Adrenal gland (tissue), 12 donors: ENCODE results near the gene IMMP2L. TPM values are rescaled to one million over a fixed set of nuclear protein-coding genes. Genes with fewer than 3 reads are reported as not detected.

Experiments
- DNase-seq, 7 donors: peaks; one replicate each; pipeline ENCODE4 v3.0.0-alpha.2; 2019 to 2020
- H3K27ac ChIP-seq, 5 donors: fragments of 200-600 bp; sonication (generic) in 4 of 5; 1 replicate in 3 of 5; 2 replicates in 2 of 5; pipeline versions ENCODE4 v1.5.1 to v1.8.0; 2016 to 2020; ENCODE audit warnings: mild to moderate bottlenecking in 1 of 5
- H3K27me3 ChIP-seq: fragments of 200-600 bp; 2 replicates; pipeline ENCODE4 v1.8.0; 2021
- H3K36me3 ChIP-seq, 2 donors: fragments of 200-600 bp; replicated peaks in 1 of 2; 1 replicate in 1 of 2; 2 replicates in 1 of 2; pipeline versions ENCODE4 v1.5.1 to v1.8.0; 2018 to 2022
- H3K4me1 ChIP-seq, 2 donors: fragments of 200-600 bp; replicated peaks in 1 of 2; 1 replicate in 1 of 2; 2 replicates in 1 of 2; pipeline versions ENCODE4 v1.5.1 to v1.8.0; 2018 to 2021
- H3K4me3 ChIP-seq, 4 donors: fragments of 200-600 bp; sonication (generic) in 3 of 4; one replicate each; pipeline ENCODE4 v1.5.1; 2016 to 2018
- H3K9me3 ChIP-seq, 3 donors: fragments of 200-600 bp; sonication (generic) in 1 of 3; replicated peaks in 1 of 3; 1 replicate in 2 of 3; 2 replicates in 1 of 3; pipeline versions ENCODE4 v1.5.1 to v1.8.0; 2016 to 2021
- POLR2A ChIP-seq, 2 donors: fragments of 450-650 bp; IDR thresholded peaks; one replicate each; pipeline ENCODE4 v1.6.1; 2017; ENCODE audit warnings: antibody characterized with exemption in 2 of 2, mild to moderate bottlenecking in 2 of 2, moderate library complexity in 1 of 2
- WGBS, 4 donors: extraction: QIAGEN DNeasy Blood & Tissue Kit in 2 of 4; methylation state at CpG; one replicate each; pipeline versions ENCODE4 v1.1.5 to v1.1.7; 2013 to 2017; 5-methylcytosine and 5-hydroxymethylcytosine counted together
- intact Hi-C, 2 donors: fragments of 100-400 bp; cut with DNase I; formaldehyde crosslinking; loops; one replicate each; pipeline versions ENCODE4 v1.14.1 to v1.15.0; 2022 to 2023
- polyA plus RNA-seq, 3 donors: library from polyadenylated mRNA; stranded (reverse); fragments of 200-250 nt in 2 of 3; fragments of 350-450 nt in 1 of 3; fragmentation: Illumina TruSeq in 1 of 3; extraction: RNeasy Lipid Tissue Mini Kit (QIAGEN cat#74804) in 1 of 3; gene quantifications; one replicate each; pipeline ENCODE4 v1.2.3, GENCODE V29; 2013 to 2014
- total RNA-seq, 9 donors: library from RNA; depleted of rRNA in 4 of 9; stranded (reverse); fragments of >200 nt in 4 of 9; fragments of 120-200 nt in 1 of 9; fragmentation: NEBNext Ultra II Directional in 1 of 9; extraction: Animal tissue kit (Norgen Biotek cat#: 25700) in 1 of 9; gene quantifications; one replicate each; pipeline versions ENCODE4 v1.1.0 to v1.2.4, GENCODE V29; 2013 to 2023
- TF ChIP-seq, protein P1 (sequence below), 6 experiments: fragments of 450-650 bp in 4 of 6; fragments of 200-600 bp in 2 of 6; sonication (generic) in 1 of 6; IDR thresholded peaks; 1 replicate in 5 of 6; 2 replicates in 1 of 6; pipeline versions ENCODE4 v1.5.1 to v1.8.0; 2016 to 2021; ENCODE audit warnings: antibody characterized with exemption in 6 of 6, mild to moderate bottlenecking in 2 of 6, moderate library complexity in 1 of 6
- donor health status: healthy with polysubstance abuse.
- donor health status: Bipolar disorder and iron deficiency.
- donor health status: DM: yes; HTN: yes; CAD: no.
- donor health status: DM: no; HTN: no; CAD: no.
- donor health status: DM: no; HTN: no; CAD: no.
- donor health status: DM: yes; HTN: yes; CAD: no.

The IMMP2L gene
- total and polyA plus RNA-seq, 12 donors: 13.4 to 34.1 (median 25.3) TPM

DNA sequence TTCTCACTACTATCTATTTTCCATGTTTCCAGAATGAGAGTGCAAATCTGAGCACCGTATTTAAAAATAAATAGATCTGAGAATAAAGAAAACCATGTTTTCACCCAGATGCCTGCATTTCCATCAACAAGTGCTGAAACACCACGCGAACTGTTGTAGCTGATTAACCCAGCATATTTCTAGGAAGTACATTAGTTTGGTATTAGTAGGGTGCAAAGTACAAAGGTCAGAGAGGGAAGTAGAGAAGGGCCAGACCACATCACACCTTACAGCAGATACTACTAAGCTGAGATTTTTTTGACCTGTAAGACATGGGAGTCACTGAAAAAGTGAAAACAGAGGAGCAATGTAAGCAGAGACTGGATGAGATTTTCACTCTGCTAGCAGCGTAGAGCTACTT is 181.3 kb downstream of the IMMP2L start:
- WGBS, 4 donors: 84 to 96% (median 92%) methylated on average over 4 of the region's 4 CpGs
- TF ChIP-seq POLR2A (IDR thresholded peaks at IDR 0.05): no peak
- TF ChIP-seq, protein P1, sequence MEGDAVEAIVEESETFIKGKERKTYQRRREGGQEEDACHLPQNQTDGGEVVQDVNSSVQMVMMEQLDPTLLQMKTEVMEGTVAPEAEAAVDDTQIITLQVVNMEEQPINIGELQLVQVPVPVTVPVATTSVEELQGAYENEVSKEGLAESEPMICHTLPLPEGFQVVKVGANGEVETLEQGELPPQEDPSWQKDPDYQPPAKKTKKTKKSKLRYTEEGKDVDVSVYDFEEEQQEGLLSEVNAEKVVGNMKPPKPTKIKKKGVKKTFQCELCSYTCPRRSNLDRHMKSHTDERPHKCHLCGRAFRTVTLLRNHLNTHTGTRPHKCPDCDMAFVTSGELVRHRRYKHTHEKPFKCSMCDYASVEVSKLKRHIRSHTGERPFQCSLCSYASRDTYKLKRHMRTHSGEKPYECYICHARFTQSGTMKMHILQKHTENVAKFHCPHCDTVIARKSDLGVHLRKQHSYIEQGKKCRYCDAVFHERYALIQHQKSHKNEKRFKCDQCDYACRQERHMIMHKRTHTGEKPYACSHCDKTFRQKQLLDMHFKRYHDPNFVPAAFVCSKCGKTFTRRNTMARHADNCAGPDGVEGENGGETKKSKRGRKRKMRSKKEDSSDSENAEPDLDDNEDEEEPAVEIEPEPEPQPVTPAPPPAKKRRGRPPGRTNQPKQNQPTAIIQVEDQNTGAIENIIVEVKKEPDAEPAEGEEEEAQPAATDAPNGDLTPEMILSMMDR (IDR thresholded peaks at IDR 0.05): no peak

GRCh38 chr7:111374027-111374426 is 188.3 kb downstream of the IMMP2L start:
- H3K9me3 ChIP-seq: no peaks in the 10 kb centered on the region
- H3K27ac ChIP-seq: no peak overlapping the region
- H3K27me3 ChIP-seq: no peaks in the 10 kb centered on the region
- no peaks in the 10 kb centered on the region for H3K4me1 ChIP-seq
- intact Hi-C loops: no loop called here
- no peak for DNase-seq
- TF ChIP-seq POLR2A (IDR thresholded peaks at IDR 0.05): no peak
- TF ChIP-seq, protein P1 (IDR thresholded peaks at IDR 0.05): no peak
- no peaks in the 10 kb centered on the region for H3K36me3 ChIP-seq
- no peak overlapping the region for H3K4me3 ChIP-seq

More for the DNA sequence above, 181.3 kb downstream of the IMMP2L start:
- intact Hi-C loops: no loop called here
- no peak overlapping the region for H3K4me3 ChIP-seq
- no peaks in the 10 kb centered on the region for H3K36me3 ChIP-seq
- no peak for DNase-seq
- peaks cover 0 to 7% of the 10 kb centered on the region in 2 donors for H3K4me1 ChIP-seq
- H3K27ac ChIP-seq: no peak overlapping the region
- H3K9me3 ChIP-seq: no peaks in the 10 kb centered on the region
- no peaks in the 10 kb centered on the region for H3K27me3 ChIP-seq

GRCh38 chr7:111371437-111371836 is 190.9 kb downstream of the IMMP2L start:
- H3K27ac ChIP-seq: no peak overlapping the region
- H3K4me1 ChIP-seq: no peaks in the 10 kb centered on the region
- H3K27me3 ChIP-seq: no peaks in the 10 kb centered on the region
- no peak overlapping the region for H3K4me3 ChIP-seq
- DNase-seq: no peak
- WGBS, 4 donors: 93 to 95% (median 94%) methylated on average over 1 of the region's 1 CpG
- H3K36me3 ChIP-seq: no peaks in the 10 kb centered on the region
- H3K9me3 ChIP-seq: no peaks in the 10 kb centered on the region
- TF ChIP-seq, protein P1 (IDR thresholded peaks at IDR 0.05): no peak
- no peak for TF ChIP-seq POLR2A (IDR thresholded peaks at IDR 0.05)
- intact Hi-C loops: no loop called here

DNA sequence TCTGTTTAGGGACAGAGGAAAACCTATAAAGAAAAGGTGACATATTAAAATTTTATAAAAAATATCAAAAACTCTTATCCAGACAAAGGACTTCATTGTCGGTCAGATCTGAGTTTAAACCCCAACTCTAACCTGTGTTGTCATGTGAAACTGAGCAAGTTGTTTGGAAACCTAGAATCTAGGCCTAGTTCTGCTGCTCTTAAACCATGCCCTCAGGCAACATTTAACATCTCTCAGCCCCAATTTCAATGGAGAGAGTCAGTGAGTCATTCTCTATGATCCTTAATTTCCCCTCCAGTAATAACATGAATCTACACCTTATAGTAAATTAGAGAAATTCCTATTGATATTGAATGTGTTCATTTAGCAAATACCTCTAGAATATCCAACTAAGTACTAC is 192.3 kb downstream of the IMMP2L start:
- Histone ChIP-seq H3K4me1 (no peaks in the 10 kb centered on the region), H3K9me3 (no peaks in the 10 kb centered on the region), H3K36me3 (no peaks in the 10 kb centered on the region), H3K27me3 (no peaks in the 10 kb centered on the region), H3K4me3 (no peak overlapping the region), H3K27ac (no peak overlapping the region)
- WGBS, 4 donors: 92 to 100% (median 100%) methylated on average over 1 of the region's 1 CpG
- TF ChIP-seq, protein P1 (IDR thresholded peaks at IDR 0.05): no peak
- TF ChIP-seq POLR2A (IDR thresholded peaks at IDR 0.05): no peak
- DNase-seq: no peak
- intact Hi-C loops: no loop called here
